Loucy (cell line): Measurements from ENCODE around the gene GLRX2.

Source experiments
- CTCF ChIP-seq: fragments of 200-600 bp; sonication (generic); conservative IDR thresholded peaks from 2 replicates; pipeline ENCODE4 v1.5.1; 2014; ENCODE audit warnings: mild to moderate bottlenecking, antibody characterized with exemption, low read length
- EZH2phosphoT487 ChIP-seq: fragments of 200-600 bp; IDR thresholded peaks from 2 replicates; pipeline ENCODE4 v1.6.1; 2018; ENCODE audit warnings: antibody characterized with exemption, mild to moderate bottlenecking, moderate library complexity, borderline replicate concordance

DNA sequence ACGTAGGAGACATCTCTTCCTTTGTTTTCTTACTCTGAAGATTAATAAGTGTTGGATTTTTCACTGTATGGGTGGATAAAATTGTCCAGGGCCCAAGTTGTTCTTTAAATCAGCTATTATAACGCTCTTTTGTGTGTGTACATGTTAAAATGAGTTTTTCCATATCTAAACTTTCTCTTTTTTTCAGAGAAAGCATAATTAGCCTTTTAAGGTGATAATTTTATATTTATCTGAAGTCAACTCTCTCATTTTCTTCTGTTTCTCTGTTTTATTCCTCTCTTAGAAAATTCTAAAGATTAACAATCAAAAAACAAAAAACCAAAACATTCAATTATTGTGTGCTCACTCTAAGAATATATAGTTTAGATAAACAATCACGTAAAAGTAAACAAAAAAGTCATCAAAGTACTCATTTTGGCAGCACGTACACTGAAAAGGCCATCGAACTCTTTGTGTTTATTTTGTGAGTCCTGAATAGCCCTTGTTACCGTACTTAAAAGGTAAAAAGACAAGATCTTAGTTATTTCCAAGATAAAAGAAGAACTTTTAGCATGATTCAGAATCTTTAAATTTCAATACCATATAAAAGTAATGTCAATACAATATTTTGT, 9.4 kb upstream of the GLRX2 start:
- TF ChIP-seq EZH2phosphoT487 (no peak), CTCF (no peak)
